Measurements from ENCODE around the gene FKBP1B. TPM values are rescaled to one million over a fixed set of nuclear protein-coding genes. Genes with fewer than 3 reads are reported as not detected.

FKBP1B gene
- polyA plus RNA-seq, 1 of the 3 experiments (the other 2 are of a cell fraction): 69.7 TPM

- no peak for TF ChIP-seq USF2 (IDR thresholded peaks at IDR 0.05; ENCODE audit: borderline replicate concordance, low read depth, low read length)
- TF ChIP-seq GABPA (IDR thresholded peaks at IDR 0.05; ENCODE audit: low read depth): no peak
- no peak for TF ChIP-seq EZH2phosphoT487 (IDR thresholded peaks at IDR 0.05; ENCODE audit: borderline replicate concordance, low read depth)
- TF ChIP-seq NFIC (IDR thresholded peaks at IDR 0.05; ENCODE audit: borderline replicate concordance): no peak
- TF ChIP-seq SIN3A (IDR thresholded peaks at IDR 0.05; ENCODE audit: borderline replicate concordance, low read depth, low read length): no peak
- no peak for TF ChIP-seq RAD21 (IDR thresholded peaks at IDR 0.05; ENCODE audit: low read length)
- no peak for TF ChIP-seq REST (IDR thresholded peaks at IDR 0.05; ENCODE audit: low read depth, low read length)
- no peak for TF ChIP-seq TEAD4 (IDR thresholded peaks at IDR 0.05; ENCODE audit: borderline replicate concordance, insufficient read depth)
Measured at GRCh38 chr2:24106786-24107185, 57.2 kb downstream of the FKBP1B start (continued).

GRCh38 chr2:24107336-24107735 lies 57.8 kb downstream of the FKBP1B start:
- POLR2A ChIA-PET: no interaction called here
- Histone ChIP-seq H3K9me2 (no peaks in the 10 kb centered on the region), H3K4me3 (ENCODE audit: low read depth in 2 of 2, low read length in 1 of 2) (no peak overlapping the region), H3K27ac (ENCODE audit: low read depth in 2 of 2, low read length in 1 of 2) (no peak overlapping the region), H3K27me3 (ENCODE audit: insufficient read depth) (no peaks in the 10 kb centered on the region), H3K79me2 (ENCODE audit: insufficient read depth) (no peaks in the 10 kb centered on the region), H3F3A (replicated peaks; ENCODE audit: insufficient read depth) (peaks cover 6% of the 10 kb centered on the region), H4K20me1 (ENCODE audit: insufficient read depth) (no peaks in the 10 kb centered on the region), H3K4me2 (no peak overlapping the region), H3K9ac (no peak overlapping the region), H3K36me3 (replicated peaks in 1 of 2; ENCODE audit: control insufficient read depth in 1 of 2, insufficient read depth in 2 of 2, low read length in 1 of 2) (no peaks in the 10 kb centered on the region), H3K4me1 (ENCODE audit: control insufficient read depth in 1 of 2, insufficient read depth in 2 of 2, low read depth in 1 of 2, low read length in 1 of 2) (peaks cover 5 to 6% of the 10 kb centered on the region in 2 experiments; a peak in 1 of 4 replicates), H2AFZ (ENCODE audit: low read depth) (no peak overlapping the region), H3K9me3 (peaks cover 14% of the 10 kb centered on the region; the same call in 1 of the 2 replicates)
- CTCF ChIA-PET: interaction anchor here (1.2 kb wide), 1 partner anchor 17 kb away, joined by 4 read pairs; the partner anchor contains the start of gene FAM228B
- TF ChIP-seq POLR2AphosphoS5 (IDR thresholded peaks at IDR 0.05; ENCODE audit: low read depth, low read length) (no peak), MXI1 (IDR thresholded peaks at IDR 0.05; ENCODE audit: low read depth, low read length) (no peak), YY1 (IDR thresholded peaks at IDR 0.05; ENCODE audit: low read depth) (no peak), CTCF (IDR thresholded peaks at IDR 0.05) (no peak), NRF1 (IDR thresholded peaks at IDR 0.05; ENCODE audit: low read depth, low read length) (no peak), GABPA (IDR thresholded peaks at IDR 0.05; ENCODE audit: low read depth) (no peak), FOXJ3 (CRISPR knock-in tag; IDR thresholded peaks at IDR 0.05) (no peak), REST (IDR thresholded peaks at IDR 0.05; ENCODE audit: low read depth, low read length) (no peak), TEAD4 (IDR thresholded peaks at IDR 0.05; ENCODE audit: borderline replicate concordance, insufficient read depth) (no peak), RXRA (IDR thresholded peaks at IDR 0.05; ENCODE audit: borderline replicate concordance, low read depth) (no peak), GATA2 (CRISPR knock-in tag; IDR thresholded peaks at IDR 0.05) (no peak), MEF2A (IDR thresholded peaks at IDR 0.05; ENCODE audit: borderline replicate concordance, low read depth) (no peak), RAD21 (IDR thresholded peaks at IDR 0.05; ENCODE audit: low read length) (no peak), EP300 (IDR thresholded peaks at IDR 0.05; ENCODE audit: borderline replicate concordance in 1 of 2, low read depth in 1 of 2, low read length in 1 of 2) (no peak), FOSL2 (IDR thresholded peaks at IDR 0.05; ENCODE audit: borderline replicate concordance, low read depth) (no peak), SIN3A (IDR thresholded peaks at IDR 0.05; ENCODE audit: borderline replicate concordance, low read depth, low read length) (no peak), SMC3 (IDR thresholded peaks at IDR 0.05; ENCODE audit: low read depth, low read length) (no peak)
- 38% methylated on average over 1 of the region's 1 CpG for WGBS (ENCODE audit: low lambda C conversion rate)
- no peak for DNase-seq
